EH (cell line): ENCODE measurements around the gene RUFY1.
A peak's percentile ranks its signal among the peaks of the same experiment; 100 is the strongest.

Source experiments
- DNase-seq: peaks from one replicate; pipeline ENCODE4 v3.0.0-alpha.2; 2015; ENCODE audit warnings: low read depth

RUFY1 gene

GRCh38 chr5:179605026-179605833 is 54.9 kb downstream of the RUFY1 start:
- no peak for DNase-seq

DNA sequence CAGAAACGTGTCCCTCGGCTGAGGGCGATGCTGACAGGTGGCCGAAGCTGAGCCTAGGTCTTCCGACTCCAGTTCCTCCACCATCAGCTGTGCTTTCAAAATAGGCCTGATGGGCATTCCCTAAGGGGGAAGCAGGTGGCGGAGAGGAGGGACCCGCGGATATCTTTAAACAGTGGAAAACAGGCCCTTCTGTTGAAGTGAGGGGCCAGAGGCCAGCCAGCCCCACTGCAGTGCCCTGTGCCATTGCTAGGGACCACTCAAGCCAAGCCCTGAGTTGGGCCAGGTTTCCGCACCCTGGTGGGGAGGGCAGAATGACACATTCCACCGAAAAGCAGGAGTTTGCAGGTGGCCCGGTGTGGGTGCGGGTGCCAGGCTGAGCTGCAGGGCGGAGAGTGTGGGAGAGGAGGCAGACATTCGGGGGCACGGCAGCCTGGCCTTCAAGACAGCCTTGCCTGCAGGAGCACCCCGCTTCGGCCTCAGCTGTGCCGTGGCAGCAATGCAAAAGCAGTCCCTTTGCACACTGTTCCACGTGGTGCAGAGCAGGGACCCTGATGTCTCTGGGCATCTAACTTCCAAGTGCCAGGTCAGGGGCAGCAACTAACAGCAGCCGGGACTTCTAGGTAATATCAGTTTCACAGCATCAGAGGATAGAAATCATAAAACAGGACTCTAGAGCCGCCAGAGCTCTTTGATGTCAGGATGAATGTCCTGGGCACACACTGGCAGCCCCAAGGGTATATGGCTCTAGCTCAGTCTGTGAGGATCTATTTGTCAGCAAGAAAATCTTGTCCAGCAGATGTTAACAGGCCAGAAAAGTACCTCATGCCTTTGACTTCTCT is 55.9 kb downstream of the RUFY1 start:
- no peak for DNase-seq

DNA sequence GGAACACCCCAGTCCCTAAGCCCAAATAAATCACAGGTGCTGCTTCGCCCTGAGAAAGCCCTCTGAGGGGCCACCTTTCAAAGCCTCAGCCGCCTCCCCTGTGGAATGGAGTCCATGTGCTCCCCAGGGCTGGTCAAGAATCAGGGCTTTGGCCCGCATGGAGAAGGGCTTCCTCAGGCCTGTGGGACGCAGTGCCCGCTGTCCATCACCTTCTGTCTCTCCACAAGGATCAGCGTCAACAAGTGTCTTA is 56.5 kb downstream of the RUFY1 start:
- no peak for DNase-seq

- no peak for DNase-seq
These were observed 57.0 kb downstream of the RUFY1 start for GRCh38 chr5:179607160-179607931.

- DNase-seq, result no peak
These were observed 57.8 kb downstream of the RUFY1 start for GRCh38 chr5:179608131-179608581.

GRCh38 chr5:179609834-179610108 is 59.4 kb downstream of the RUFY1 start:
- DNase-seq, result no peak

DNA sequence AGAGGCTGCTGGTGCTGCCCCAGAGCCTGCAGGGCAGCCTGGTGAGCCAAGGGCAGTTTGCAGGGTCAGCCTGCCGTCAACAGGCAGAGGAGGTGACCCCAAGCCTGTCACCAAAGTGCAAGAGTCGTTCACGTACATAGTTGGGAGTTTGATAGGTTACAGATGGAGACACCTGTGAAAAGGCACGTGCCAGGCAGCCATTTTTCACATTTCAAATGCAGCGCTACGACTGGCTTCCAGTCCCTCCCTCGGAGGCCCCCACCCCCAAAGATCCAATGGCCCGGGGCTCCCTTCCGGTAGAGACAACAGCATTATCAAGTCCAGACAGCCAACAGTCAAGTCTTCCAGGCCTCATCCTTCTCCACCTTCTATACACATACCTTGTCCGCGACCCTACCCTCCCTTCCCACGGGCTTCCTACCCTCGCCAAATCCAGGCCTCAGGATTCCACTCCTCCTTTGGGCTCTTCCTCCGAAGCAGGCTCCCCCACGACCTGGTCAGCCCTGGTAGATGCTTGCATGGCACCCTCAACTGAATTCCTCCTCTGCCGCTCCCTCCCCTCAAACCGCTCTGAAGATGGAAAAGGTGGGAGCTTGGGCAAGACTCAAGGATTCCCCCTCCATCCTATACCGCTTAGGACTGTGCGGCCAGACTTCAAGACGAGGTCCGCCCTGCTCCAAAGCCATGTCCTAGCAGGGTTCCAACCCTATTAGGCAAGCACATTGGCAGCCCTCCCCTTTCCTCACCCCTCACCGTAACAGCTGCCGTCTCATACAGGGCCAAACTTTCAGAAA is 60.0 kb downstream of the RUFY1 start:
- no peak for DNase-seq

- no peak for DNase-seq
These were observed 60.5 kb downstream of the RUFY1 start for GRCh38 chr5:179610903-179611265.

DNA sequence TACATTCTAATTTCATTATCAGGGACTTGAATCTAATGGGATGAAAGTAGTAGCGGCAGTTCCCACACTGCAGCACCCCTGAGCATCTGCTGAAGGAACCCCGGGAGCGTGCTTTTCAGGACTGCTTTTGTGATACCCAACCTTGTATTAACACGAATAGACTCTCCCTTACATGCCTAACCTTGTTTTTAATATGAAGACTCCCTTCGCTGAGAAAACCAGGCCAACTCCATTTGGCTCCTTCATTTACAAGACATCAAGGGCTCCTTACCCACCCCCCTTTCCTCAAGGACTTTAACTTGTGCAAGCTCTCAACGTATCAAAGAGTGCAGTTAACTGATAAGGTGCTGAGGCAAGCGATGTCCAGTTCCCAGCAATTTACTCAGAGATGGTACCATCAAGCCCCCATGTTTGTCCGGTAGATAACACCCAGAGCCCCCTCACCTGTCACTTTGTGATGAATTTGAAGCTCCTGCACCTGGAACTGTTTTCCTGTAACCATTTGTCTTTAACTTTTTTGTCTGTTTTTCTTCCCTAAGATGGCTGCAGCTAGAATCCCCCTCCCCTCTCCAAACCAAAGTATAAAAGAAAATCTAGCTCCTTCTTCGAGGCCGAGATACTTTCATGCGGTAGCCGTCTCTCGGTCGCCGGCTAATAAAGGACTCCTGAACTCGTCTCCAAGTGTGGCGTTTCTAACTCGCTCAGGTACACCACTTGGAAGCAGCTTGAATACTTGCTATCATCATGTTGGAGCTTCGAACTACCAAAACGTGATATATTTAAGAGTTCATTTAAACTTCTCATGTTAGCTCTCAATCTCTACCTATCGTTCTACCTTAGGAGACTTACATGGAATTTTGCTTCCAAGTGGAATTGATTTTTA is 62.5 kb downstream of the RUFY1 start:
- DNase-seq, result no peak

DNA sequence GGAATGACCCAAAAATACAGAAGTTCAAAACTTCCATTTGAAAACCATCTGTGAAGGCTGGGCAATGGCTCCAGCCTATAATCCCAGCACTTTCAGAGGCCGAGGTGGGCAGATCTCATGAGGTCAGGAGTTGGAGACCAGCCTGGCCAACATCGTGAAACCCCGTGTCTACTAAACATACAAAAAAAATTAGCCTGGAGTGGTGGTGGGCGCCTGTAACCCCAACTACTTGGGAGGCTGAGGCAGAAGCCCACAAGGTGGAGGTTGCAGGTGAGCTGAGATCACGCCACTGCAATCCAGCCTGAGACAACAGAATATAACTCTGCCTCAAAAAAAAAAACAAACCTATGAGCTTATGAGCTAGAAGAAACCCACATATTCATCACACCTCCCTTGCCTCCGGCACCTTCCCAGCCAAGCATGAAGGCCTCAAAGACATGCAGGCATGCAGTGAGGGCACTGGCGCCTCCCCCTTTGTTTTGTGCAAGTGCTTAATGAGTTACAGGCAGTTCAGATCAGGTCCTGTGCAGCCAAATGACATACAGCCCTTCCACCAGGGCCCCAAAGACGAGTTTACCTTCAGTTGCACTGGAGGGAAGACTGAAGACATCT is 63.2 kb downstream of the RUFY1 start:
- DNase-seq, result no peak

GRCh38 chr5:179614745-179615144 is 64.4 kb downstream of the RUFY1 start:
- no peak for DNase-seq

- no peak for DNase-seq
These were observed 64.8 kb downstream of the RUFY1 start for GRCh38 chr5:179615203-179615602.

GRCh38 chr5:179616002-179616594 is 65.7 kb downstream of the RUFY1 start:
- no peak for DNase-seq

DNA sequence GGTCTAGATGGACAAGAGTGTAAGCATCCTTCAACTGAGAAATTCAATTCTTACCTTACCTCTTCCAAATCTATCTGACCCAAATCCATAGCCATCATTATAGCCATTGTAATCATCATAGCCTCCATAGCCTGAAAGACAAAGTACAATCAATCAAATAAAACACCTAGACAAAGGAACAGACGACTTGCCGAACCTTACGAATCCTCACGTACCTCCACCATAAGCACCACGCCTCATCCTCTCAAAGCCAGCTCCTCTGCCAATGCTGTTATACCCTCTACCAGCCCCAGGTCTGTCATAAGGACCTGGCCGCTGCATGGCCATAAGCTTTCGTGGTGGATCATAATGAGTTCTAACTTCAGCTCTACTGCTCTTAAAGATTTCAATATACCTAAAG is 67.6 kb downstream of the RUFY1 start:
- no peak for DNase-seq

DNA sequence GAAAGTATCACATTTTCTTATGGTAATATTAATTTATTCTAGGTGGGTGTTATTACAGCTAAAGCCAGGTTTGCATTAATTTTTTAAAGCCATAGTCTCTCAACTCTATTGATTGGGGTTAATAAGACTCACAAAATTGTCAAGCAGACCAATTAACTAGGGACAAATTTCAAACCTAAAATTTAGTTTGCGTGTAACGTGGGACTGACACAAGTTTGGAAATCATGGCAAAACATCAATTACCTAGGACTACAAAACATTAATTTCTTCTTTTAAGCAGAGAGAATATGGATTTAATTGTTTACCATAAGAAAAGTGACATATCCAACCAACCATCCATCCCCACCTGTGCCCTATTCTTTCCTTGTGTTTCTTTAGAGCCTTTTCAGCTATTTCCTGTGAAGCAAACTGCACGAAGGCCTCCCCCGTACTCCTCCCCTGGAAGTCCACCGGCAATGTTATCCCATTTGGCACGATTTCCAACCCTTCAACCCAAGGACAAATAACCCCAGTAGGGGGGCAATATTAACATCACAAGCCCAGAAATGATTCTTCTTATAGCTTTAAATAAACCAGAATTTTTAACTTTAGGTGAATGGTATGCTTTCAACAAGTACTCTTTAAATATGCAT is 68.7 kb downstream of the RUFY1 start:
- DNase-seq, result no peak

GRCh38 chr5:179619776-179620175 is 69.4 kb downstream of the RUFY1 start:
- DNase-seq, result peak; percentile 49

GRCh38 chr5:179620293-179620692 is 69.9 kb downstream of the RUFY1 start:
- DNase-seq, result no peak

DNA sequence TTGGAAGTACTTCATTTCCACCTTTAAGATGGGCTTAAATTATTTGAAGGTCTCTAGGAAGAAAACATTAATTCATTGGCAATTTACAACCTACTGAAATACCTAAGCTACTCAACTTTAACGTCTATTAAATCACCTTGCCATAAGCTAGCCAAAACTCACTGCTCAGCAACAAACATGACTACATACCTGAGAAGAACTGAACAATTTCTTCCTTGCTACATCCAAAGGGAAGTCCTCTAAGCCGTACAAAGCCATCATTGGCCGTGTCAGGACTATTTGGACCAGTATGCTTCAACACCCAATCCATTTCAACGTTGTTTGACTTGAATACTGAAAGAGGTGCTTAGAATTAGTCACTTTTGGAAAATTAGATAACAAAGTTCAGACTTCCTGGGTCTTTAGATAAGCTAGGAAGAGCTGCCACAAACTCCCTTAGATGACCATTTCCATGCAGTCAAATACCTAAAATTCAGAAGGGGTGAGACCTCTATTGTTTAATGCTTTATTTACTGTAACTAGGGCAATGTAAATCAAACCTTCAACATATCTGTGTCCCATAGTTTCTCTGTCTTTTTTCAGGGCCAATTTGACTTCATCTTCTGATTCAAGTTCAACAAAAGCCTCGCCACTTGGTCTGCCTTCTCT is 70.5 kb downstream of the RUFY1 start:
- DNase-seq, result peak; percentile 50

GRCh38 chr5:179621551-179622214 is 71.3 kb downstream of the RUFY1 start:
- no peak for DNase-seq
